DMS79 treated with DMSO at 0.1 percent for 48 hours (cell line): ENCODE results near the gene PHLPP1.

Source experiments
- DNase-seq: peaks from one replicate; lab custom pipeline; 2025; lab: John Stamatoyannopoulos, UW

PHLPP1 gene

GRCh38 chr18:63016270-63016669, 300.9 kb downstream of the PHLPP1 start:
- peak; percentile 71 for DNase-seq

- no peak for DNase-seq
Observed at GRCh38 chr18:63017076-63017475, 301.7 kb downstream of the PHLPP1 start.

DNA sequence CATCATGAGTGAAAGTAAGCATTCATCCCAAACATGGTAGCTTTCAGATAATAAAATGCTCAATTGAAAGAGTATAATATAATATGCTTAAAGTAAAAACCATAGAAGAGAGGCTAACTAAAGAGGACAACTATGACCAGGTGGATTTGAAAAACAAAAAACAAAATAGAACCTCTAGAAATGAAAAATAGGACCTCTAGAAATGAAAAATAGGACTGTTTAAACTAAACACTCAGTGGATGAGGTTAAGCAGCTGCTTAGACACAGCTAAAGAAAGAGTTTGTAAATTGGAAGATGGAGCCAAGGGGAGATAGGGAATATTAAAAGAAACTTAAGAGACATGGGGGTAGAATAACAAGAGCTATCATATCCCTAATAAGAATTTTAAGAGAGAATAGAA, 302.6 kb downstream of the PHLPP1 start:
- DNase-seq, result no peak

DNA sequence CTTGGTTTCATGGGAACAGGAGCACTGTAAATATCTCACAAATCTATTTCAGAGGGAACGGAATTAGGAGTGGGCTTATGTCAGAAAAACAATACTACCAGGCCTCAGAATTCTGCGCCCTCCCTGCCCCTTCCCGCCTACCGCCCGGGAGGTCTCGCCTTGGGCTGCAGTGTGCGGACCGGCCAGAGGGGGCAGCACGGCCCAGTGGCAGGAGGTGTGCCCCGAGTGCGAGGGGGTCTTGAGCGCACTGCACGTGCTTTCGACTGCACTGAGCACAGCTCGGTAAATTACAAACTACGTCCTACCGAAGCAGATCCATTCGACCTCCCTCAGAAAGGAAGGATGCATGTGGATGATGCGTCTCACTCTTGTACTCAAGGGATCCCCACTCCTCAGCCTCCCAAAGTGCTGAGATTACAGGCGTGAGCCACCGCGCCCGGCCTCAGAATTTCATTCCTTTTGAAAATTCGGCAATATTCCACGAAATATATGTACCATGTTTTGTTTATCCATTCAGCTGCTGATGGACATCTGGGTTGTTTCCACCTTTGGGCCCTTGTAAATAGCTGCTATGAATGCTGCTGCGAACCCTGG, 307.2 kb downstream of the PHLPP1 start:
- DNase-seq, result no peak

DNA sequence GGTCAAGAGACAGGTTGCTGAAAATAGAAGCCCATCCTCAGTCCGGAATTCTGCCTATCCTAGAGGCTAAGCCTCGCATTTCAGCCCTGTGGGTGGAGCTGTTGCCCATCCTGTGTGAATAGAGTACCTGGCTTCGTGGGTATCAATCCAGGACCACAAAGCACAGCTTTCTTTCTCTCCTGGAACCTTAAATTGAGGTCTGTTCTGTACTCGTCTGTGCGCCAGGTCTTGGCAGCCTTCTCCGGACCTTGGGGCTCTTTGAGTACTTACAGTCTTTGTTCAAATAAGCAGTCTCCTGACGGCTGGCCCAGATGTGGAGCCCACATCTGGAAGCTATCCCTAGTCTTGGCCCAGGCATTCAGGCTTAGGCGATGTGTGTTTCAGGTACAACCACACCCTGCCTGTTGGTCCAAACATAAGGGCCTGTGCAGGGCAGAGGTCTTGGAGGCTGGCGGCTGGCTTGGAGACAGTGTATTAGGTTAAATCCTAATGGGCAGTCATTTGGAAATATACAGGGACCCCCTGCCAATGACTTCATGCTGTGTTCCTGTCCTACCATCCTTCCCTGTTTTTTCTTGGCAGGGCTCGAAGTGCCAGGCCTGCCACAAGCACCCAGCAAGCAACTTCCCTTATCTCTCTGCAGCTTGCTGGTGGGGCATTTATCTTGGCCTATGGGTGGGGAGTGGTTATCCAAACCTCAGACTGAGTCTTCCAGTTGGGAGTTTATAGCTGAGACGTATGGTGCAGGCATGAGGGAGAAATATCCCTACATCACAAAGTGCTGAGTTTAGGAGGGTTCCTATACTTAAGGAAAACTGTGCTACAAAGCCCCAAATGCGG, 310.1 kb downstream of the PHLPP1 start:
- peak; percentile 49 for DNase-seq

DNA sequence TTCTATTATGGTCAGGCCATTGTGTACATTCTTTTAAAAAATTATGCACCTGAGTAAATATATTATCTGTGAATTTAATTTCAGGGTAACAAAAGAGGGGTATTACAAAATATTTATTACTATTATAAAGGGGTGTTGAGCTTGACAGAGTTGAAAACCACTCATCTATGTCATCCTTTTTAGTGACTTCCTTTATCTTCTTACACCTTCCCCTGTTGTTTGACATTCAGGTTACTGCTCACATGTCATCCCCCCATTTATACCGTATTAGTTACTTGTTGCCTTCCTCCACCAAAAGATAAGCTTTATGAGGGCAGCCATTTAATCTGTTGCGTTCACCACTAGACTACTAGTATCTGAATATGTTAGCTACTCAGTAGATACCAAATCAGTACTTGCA, 313.0 kb downstream of the PHLPP1 start:
- DNase-seq, result no peak
